ENCODE results near the gene HBQ1.

GRCh38 chr16:200388-200787, 20.1 kb downstream of the HBQ1 start:
- TF ChIP-seq POLR2AphosphoS5 (IDR thresholded peaks at IDR 0.05; ENCODE audit: low read depth, low read length) (no peak), CTCF (IDR thresholded peaks at IDR 0.05 in 2 of 3, conservative IDR thresholded peaks at IDR 0.05 in 1 of 3; ENCODE audit: borderline replicate concordance in 1 of 3, insufficient read depth in 1 of 3, low read depth in 2 of 3, low read length in 2 of 3) (no peak), ATF3 (IDR thresholded peaks at IDR 0.05) (no peak), POLR2A (IDR thresholded peaks at IDR 0.05; ENCODE audit: borderline replicate concordance, extremely low read depth, insufficient read depth, insufficient read length) (no peak)

Measured in HCT116 (cell line).